Smooth muscle cell (in vitro differentiated cells): ENCODE measurements around the gene ZNF425. TPM values are rescaled to one million over a fixed set of nuclear protein-coding genes. Genes with fewer than 3 reads are reported as not detected.

ENCODE experiments used
- DNase-seq: peaks from one replicate; lab custom pipeline; 2025; ENCODE audit not compliant: unreplicated experiment; lab: John Stamatoyannopoulos, UW
- H2AFZ ChIP-seq: fragments of 200-600 bp; sonication (generic); 2 replicates; pipeline ENCODE4 v1.6.0; 2016; ENCODE audit warnings: antibody characterized with exemption, low read depth, mild to moderate bottlenecking
- H3F3A ChIP-seq: fragments of 200-600 bp; sonication (generic); 2 replicates; pipeline ENCODE4 v1.6.0; 2017; ENCODE audit warnings: antibody characterized with exemption, low read depth
- H3K27ac ChIP-seq: fragments of 200-600 bp; sonication (generic); 2 replicates; pipeline ENCODE4 v1.5.1; 2016; ENCODE audit warnings: low read depth, mild to moderate bottlenecking
- H3K27me3 ChIP-seq: fragments of 200-600 bp; sonication (generic); 2 replicates; pipeline ENCODE4 v1.6.1; 2016; ENCODE audit warnings: low read depth, mild to moderate bottlenecking
- H3K36me3 ChIP-seq: fragments of 200-600 bp; sonication (generic); 2 replicates; pipeline ENCODE4 v1.5.1; 2016; ENCODE audit warnings: low read depth
- H3K4me1 ChIP-seq: fragments of 200-600 bp; sonication (generic); 2 replicates; pipeline ENCODE4 v1.5.1; 2016; ENCODE audit warnings: low read depth
- H3K4me2 ChIP-seq: fragments of 200-600 bp; sonication (generic); 2 replicates; pipeline ENCODE4 v1.6.0; 2016; ENCODE audit warnings: mild to moderate bottlenecking
- H3K4me3 ChIP-seq: fragments of 200-600 bp; sonication (generic); 2 replicates; pipeline ENCODE4 v1.5.1; 2016; ENCODE audit warnings: mild to moderate bottlenecking
- H3K79me2 ChIP-seq: fragments of 200-600 bp; sonication (generic); 2 replicates; pipeline ENCODE4 v1.6.0; 2016; ENCODE audit warnings: low read depth, mild to moderate bottlenecking
- H3K9ac ChIP-seq: fragments of 200-600 bp; sonication (generic); 2 replicates; pipeline ENCODE4 v1.6.0; 2016; ENCODE audit warnings: low read depth
- H3K9me3 ChIP-seq: fragments of 200-600 bp; sonication (generic); replicated peaks from 2 replicates; pipeline ENCODE4 v1.5.1; 2016; ENCODE audit warnings: low read depth
- H4K20me1 ChIP-seq: fragments of 200-600 bp; sonication (generic); 2 replicates; pipeline ENCODE4 v1.6.0; 2016; ENCODE audit warnings: low read depth
- CTCF ChIP-seq: fragments of 200-600 bp; sonication (generic); IDR thresholded peaks from 2 replicates; pipeline ENCODE4 v1.5.1; 2017; ENCODE audit warnings: borderline replicate concordance, mild to moderate bottlenecking, antibody characterized with exemption; ENCODE audit not compliant: insufficient read depth, poor library complexity, severe bottlenecking
- WGBS: methylation state at CpG from one replicate; pipeline ENCODE4 v1.1.7; 2016; ENCODE audit warnings: low lambda C conversion rate; 5-methylcytosine and 5-hydroxymethylcytosine counted together
- polyA plus RNA-seq: library from polyadenylated mRNA; unstranded; fragments of >200 nt; fragmentation: Nextera tagmentation; extraction: Ambion mirVana; gene quantifications from 2 replicates; pipeline ENCODE4 v1.2.1, GENCODE V29; 2016
- total RNA-seq: library from RNA; depleted of rRNA; stranded (reverse); fragments of >200 nt; gene quantifications from 2 replicates; pipeline ENCODE4 v1.2.3, GENCODE V29; 2014

ZNF425 gene
- total and polyA plus RNA-seq, 2 experiments from 2014 or later: 4.3 to 4.5 TPM

GRCh38 chr7:149090397-149091195 is 35.5 kb downstream of the ZNF425 start, which contains the start of gene ZNF786:
TSS of gene ZNF786 (minus strand) at chr7:149090718. CDS start at chr7:149090640, 78 bp downstream.
- peak; percentile 71 for DNase-seq
- peak; percentile 86 for TF ChIP-seq CTCF
- H3K27ac ChIP-seq: peak within 1 kb of the TSS; percentile 94
- H4K20me1 ChIP-seq: no peaks in the 10 kb centered on the region
- peaks cover 5% of the 10 kb centered on the region for H3K4me1 ChIP-seq
- H3K9me3 ChIP-seq: no peaks in the 10 kb centered on the region
- under 1% methylated on average over 56 of the region's 77 CpGs for WGBS
- peaks cover 39% of the 10 kb centered on the region for H3K79me2 ChIP-seq
- peak within 1 kb of the TSS; percentile 86 for H3K4me2 ChIP-seq
- peaks cover 8% of the 10 kb centered on the region for H3F3A ChIP-seq
- H3K36me3 ChIP-seq: no peaks in the 10 kb centered on the region
- H3K4me3 ChIP-seq: peak within 1 kb of the TSS; percentile 71
- peak within 1 kb of the TSS; percentile 74 for H3K9ac ChIP-seq
- H2AFZ ChIP-seq: peak within 1 kb of the TSS; percentile 85
- no peaks in the 10 kb centered on the region for H3K27me3 ChIP-seq

- Histone ChIP-seq H3K79me2 (peaks cover 52% of the 10 kb centered on the region), H3K4me2 (no peak overlapping the region), H3K9me3 (no peaks in the 10 kb centered on the region), H2AFZ (no peak overlapping the region), H3K9ac (no peak overlapping the region), H3K4me3 (no peak overlapping the region), H4K20me1 (no peaks in the 10 kb centered on the region), H3F3A (peaks cover 8% of the 10 kb centered on the region), H3K4me1 (peaks cover 5% of the 10 kb centered on the region), H3K27me3 (no peaks in the 10 kb centered on the region), H3K27ac (no peak overlapping the region), H3K36me3 (no peaks in the 10 kb centered on the region)
- DNase-seq: no peak
- no peak for TF ChIP-seq CTCF
- WGBS: 98% methylated on average over 6 of the region's 6 CpGs
Measured at GRCh38 chr7:149087376-149087775, 38.7 kb downstream of the ZNF425 start.

GRCh38 chr7:149085866-149086265 is 40.3 kb downstream of the ZNF425 start:
- no peak overlapping the region for H3K4me2 ChIP-seq
- no peak for TF ChIP-seq CTCF
- H3K79me2 ChIP-seq: peaks cover 52% of the 10 kb centered on the region
- H3F3A ChIP-seq: no peaks in the 10 kb centered on the region
- no peak overlapping the region for H3K27ac ChIP-seq
- H3K4me3 ChIP-seq: no peak overlapping the region
- no peaks in the 10 kb centered on the region for H4K20me1 ChIP-seq
- H3K9ac ChIP-seq: no peak overlapping the region
- H3K4me1 ChIP-seq: no peaks in the 10 kb centered on the region
- WGBS: 96% methylated on average over 1 of the region's 1 CpG
- no peaks in the 10 kb centered on the region for H3K36me3 ChIP-seq
- DNase-seq: no peak
- H3K9me3 ChIP-seq: no peaks in the 10 kb centered on the region
- no peaks in the 10 kb centered on the region for H3K27me3 ChIP-seq
- H2AFZ ChIP-seq: no peak overlapping the region
